HG02798 (cell line): ENCODE data around the gene SERPINB12.

Experiments
- ATAC-seq: cut with Tn5 transposase; IDR thresholded peaks from one replicate; pipeline ENCODE4 v1.9.1; 2021; ENCODE audit warnings: mild to moderate bottlenecking; ENCODE audit not compliant: unreplicated experiment, poor library complexity

Gene SERPINB12

DNA sequence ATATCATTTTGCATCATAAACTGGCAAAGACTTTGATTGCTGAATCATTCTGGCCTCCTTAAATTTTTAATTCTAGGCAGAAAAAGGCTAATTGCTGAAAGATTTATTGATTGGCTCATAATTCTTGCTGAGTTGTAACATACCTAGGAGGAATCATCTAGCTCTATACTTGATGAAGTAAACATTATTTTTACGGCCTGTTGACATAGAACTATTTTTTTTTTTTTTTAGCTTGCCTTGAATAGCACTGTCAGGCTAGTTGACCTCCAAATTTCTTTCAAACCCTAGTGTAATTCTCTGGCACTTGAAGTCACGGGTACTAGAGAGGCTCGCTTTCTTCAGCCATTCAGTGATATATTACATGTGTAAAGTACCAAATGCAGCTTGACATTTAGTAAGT lies 2.8 kb downstream of the SERPINB12 start:
- ATAC-seq, result no peak

DNA sequence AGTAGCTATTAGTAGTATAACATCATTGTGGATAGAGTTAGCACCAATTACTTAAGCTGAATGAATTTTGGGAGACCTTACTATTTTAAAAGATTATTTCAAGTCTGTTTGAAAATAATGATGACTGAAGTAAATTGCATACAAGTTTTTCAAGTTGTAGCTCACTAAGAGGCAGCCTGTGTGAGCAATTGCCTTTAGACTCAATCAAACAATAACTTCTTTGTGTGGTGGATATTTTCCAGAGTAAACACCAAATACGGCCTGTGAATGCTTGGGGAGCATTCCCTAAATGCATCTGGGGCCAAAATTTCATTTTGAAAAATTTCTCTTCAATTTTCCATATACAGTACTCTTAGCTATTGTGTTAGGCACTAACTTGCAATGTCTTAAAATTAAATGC lies 7.9 kb downstream of the SERPINB12 start:
- no peak for ATAC-seq

- ATAC-seq, result no peak
These were observed 9.6 kb downstream of the SERPINB12 start for GRCh38 chr18:63551769-63552168.

- no peak for ATAC-seq
These were observed 10.4 kb downstream of the SERPINB12 start for GRCh38 chr18:63552581-63552980.

DNA sequence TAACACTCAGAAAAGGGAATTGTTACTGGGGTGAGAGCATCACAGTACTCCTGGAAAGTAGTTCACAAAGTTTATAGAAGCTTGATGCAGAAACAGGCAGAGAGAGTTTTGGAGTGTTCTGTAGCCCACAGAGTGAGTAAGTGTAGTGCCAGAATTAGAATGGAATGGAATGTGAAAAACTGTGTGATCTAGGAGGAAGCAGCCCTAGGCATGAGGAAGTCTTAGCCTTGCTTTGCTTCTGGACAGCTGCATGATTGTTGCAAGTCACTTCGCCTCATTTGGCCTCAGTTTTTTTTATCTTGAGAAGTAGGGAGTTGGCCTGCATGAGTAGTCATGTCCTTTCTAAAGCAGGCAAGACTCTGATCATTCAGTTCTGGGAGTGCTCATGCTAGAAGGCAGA lies 10.9 kb downstream of the SERPINB12 start:
- ATAC-seq, result no peak

DNA sequence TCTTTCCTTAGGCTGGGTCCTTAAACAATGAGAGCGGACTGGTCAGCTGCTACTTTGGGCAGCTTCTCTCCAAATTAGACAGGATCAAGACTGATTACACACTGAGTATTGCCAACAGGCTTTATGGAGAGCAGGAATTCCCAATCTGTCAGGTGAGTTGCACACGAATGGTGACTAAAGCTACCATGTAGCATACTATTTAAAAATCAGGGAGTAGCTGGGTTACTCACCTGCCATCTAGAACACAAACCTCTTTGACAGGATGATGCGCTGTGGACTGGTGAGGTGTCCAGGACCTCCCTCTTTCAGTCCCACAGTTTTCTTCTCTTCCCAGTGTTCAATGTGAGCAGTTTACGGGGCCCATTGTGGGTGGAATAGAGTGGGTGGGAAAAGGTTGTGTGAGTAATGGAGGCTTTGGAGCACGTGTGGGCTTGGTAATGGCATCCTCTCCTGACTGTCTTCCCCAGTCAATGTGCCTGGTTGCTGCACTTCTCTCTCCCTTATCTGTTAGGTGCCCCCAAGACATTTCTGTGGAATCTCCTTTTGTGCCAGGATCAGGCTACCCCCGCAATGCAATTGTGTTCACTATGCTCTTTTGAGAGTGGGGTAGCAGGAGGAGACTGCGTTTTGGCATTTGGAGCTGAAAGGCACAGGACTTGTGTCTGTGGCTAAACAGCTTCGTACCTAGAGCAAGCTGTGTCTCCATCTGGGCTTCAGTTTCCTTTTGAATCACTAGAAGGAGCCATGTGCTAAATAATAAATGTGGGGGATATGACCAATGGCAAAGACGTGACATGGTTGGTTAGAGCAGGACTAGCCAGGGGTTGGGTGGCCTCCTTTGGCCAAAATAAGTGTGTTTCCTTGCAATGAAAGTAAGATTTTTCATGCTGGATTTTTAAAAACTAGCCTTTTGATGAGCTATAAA lies 17.7 kb downstream of the SERPINB12 start:
- no peak for ATAC-seq

GRCh38 chr18:63562284-63562683 lies 20.1 kb downstream of the SERPINB12 start:
- peak; percentile 67 for ATAC-seq

- ATAC-seq, result no peak
These were observed 21.9 kb downstream of the SERPINB12 start for GRCh38 chr18:63564021-63564420.

- ATAC-seq, result no peak
These were observed 22.4 kb downstream of the SERPINB12 start for GRCh38 chr18:63564561-63564960.

DNA sequence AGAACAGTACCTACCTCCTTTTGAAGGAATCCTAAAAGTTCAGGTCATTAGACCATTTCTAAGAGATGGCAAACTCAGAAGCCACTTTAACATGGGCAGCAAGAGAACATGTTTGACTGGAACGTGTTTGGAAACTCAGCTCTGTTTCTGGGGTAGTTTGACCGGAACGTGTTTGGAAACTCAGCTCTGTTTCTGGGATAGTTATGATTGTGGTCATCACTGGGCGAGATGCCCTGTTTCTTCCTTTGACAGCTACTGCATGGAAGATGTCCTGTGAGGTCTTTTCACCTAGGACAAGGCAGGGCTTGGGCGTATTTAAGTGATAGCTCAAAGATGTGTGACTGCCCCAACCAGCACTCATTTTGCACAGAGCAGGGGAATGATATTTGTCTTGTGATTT lies 25.1 kb downstream of the SERPINB12 start:
- ATAC-seq, result no peak

DNA sequence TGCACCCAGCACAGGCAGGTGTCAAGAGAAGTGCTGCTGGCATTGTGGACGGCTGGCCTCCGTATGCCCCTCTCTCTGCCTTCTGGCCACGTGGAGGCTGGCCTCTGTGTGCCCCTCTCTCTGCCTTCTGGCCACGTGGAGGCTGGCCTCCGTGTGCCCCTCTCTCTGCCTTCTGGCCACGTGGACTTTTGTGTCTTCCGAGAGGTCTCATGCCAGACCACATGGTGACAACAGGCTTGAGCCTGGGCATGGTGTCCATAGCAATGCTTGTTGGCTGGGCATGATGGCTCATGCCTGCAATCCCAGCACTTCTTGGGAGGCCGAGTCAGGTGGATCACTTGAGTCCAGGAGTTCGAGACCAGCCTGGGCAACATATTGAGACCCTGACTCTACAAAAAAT lies 25.7 kb downstream of the SERPINB12 start:
- no peak for ATAC-seq

- ATAC-seq, result no peak
These were observed 28.6 kb downstream of the SERPINB12 start for GRCh38 chr18:63570721-63571120.

GRCh38 chr18:63575681-63576080 lies 33.5 kb downstream of the SERPINB12 start:
- ATAC-seq, result no peak

DNA sequence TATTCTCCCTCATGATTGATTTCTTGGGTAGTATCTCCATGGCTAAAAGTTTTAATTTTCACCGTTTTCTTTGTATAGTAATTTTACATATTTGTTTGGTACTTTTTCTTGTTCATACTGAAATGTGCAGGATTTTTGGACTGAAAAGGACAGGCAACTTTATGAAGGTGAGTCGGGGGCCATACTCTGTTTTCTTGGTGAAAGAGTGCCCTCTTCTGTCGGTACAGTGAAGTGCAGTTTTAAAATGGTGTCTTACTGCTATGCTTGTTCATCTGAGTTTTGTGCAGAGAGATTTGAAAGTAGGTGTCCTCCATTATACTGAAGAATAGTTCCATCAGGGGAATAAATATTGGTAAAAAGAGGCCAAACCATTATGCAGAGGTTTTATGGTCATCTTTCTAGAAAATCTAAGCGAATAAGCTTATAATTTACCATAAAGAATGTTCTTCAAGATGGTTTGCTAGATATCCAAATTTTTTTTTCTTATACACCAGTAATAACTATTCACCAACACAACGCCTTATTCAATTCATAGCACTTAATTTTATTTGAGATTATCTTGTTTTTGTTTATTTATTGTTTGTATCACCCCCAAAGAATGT lies 36.3 kb downstream of the SERPINB12 start:
- ATAC-seq, result peak; percentile 66

DNA sequence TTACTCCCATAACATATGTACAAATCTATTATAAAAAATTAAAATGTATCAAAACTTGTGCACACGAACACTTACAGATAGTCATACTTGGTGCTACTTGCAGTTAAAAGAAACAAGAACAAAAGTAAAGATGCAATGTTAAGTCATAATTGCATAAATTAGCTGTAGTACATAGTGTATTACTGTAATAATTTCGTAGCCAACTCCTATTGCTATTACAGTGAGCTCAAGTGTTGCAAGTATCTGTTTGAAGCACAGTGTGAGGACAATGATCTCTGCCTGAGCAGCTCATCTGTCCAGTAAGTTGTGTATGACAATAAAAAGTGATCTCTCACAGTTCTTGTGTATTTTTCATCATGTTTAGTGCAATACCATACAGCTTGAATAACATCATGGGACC lies 37.4 kb downstream of the SERPINB12 start:
- no peak for ATAC-seq

DNA sequence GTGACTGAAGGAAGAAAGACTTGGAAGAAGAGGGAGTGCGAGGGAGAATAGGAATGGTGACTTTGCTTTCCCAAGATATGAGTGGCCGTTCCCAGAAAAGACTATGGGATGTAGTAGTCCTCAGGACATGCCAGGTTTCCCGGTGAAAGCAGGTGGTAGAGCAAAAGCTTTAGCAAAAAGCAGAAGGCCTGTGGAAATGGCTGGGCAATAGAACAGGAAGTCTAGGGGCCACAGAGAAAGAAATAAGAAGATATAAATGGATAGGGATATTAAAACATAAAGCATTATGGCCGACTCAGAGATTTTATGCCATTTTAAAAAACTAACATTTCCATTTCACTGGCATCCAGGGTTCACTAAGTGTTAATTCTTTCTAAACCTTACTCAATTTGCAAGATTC lies 43.8 kb downstream of the SERPINB12 start:
- ATAC-seq, result no peak

DNA sequence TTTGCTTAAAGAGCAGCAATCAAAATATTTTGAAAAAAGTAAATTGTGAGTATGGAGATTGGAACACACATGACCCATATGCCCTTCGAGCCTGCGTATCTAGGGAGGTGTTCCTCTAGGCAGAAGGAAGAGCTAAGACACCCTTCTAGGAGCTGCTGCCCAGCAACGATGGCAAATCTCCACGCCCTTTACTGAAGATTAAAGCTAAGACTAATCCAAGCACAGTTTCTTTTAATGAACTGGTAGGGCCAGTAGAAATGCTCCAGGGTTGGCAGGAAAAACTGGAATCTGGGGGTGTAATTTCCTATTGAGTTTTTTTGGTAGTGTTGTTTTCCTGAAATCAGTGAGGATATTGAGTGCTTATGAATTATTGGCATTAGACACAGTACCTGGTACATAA lies 44.3 kb downstream of the SERPINB12 start:
- no peak for ATAC-seq

GRCh38 chr18:63586966-63587365 lies 44.8 kb downstream of the SERPINB12 start, which contains the start of gene SERPINB13:
TSS of gene SERPINB13 (plus strand) at chr18:63587343. CDS start at chr18:63588668, 1,325 bp downstream.
- ATAC-seq, result no peak

GRCh38 chr18:63588909-63589308 lies 46.7 kb downstream of the SERPINB12 start:
- no peak for ATAC-seq

DNA sequence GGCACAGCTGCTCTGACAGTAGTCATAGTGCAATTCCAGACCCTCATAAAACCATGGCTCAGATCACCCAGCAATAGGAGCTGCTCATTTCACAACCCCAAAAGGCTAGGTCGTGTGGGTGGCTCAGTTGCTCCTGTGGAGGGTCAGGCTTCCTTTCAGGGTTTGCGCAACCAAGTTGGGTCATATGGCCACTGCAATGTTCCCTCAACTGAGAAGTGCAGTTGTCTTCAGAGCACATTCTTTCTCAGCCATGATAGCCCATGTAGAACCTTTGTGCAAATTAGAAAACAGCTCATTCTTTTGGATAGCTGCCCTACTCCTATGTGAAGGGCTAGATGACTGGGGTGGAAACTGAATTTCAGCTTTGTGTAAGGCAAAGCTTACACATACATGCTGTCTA lies 48.2 kb downstream of the SERPINB12 start:
- ATAC-seq, result no peak

GRCh38 chr18:63590966-63591695 lies 49.0 kb downstream of the SERPINB12 start:
- no peak for ATAC-seq
